G401.6 (cell line): Measurements from ENCODE around the gene SFTPD.
"Not testable (repeated sequence)": the region's sequence is repeated elsewhere in the genome, so short reads cannot be mapped to it uniquely, and the experiment has no call there.

Source experiments
- FAIRE-seq: peaks from 2 replicates; lab custom pipeline; 2012; peaks lifted over from hg19 to GRCh38; lab: Jason Lieb, UNC

SFTPD gene

GRCh38 chr10:79948976-79949722, at the start of gene SFTPD:
Gene SFTPD (minus strand): TSS chr10:79949105. CDS start chr10:79946659, 2,446 bp downstream.
- no peak for FAIRE-seq

GRCh38 chr10:79995979-79996634, 47.2 kb upstream of the SFTPD start:
- FAIRE-seq: no peak

- FAIRE-seq: no peak
Measured at GRCh38 chr10:79994556-79994955, 45.7 kb upstream of the SFTPD start.

- FAIRE-seq: not testable (repeated sequence)
Measured at GRCh38 chr10:79988199-79988598, 39.3 kb upstream of the SFTPD start.

GRCh38 chr10:79986661-79987060, 37.8 kb upstream of the SFTPD start:
- not testable (repeated sequence) for FAIRE-seq

GRCh38 chr10:79985481-79986072, 36.7 kb upstream of the SFTPD start:
- FAIRE-seq: no peak

- no peak for FAIRE-seq
Measured at GRCh38 chr10:79984851-79985250, 35.9 kb upstream of the SFTPD start.

- FAIRE-seq: no peak
Measured at GRCh38 chr10:79983286-79983909, 34.5 kb upstream of the SFTPD start.

GRCh38 chr10:79982861-79983260, 34.0 kb upstream of the SFTPD start:
- no peak for FAIRE-seq

- FAIRE-seq: no peak
Measured at GRCh38 chr10:79982362-79982800, 33.5 kb upstream of the SFTPD start.

- no peak for FAIRE-seq
Measured at GRCh38 chr10:79981450-79982361, 32.8 kb upstream of the SFTPD start.

GRCh38 chr10:79980711-79981110, 31.8 kb upstream of the SFTPD start:
- no peak for FAIRE-seq

GRCh38 chr10:79979976-79980687, 31.2 kb upstream of the SFTPD start:
- FAIRE-seq: no peak

- no peak for FAIRE-seq
Measured at GRCh38 chr10:79979310-79979975, 30.5 kb upstream of the SFTPD start.

GRCh38 chr10:79976999-79977398, 28.1 kb upstream of the SFTPD start:
- no peak for FAIRE-seq

GRCh38 chr10:79970062-79970461, 21.2 kb upstream of the SFTPD start:
- FAIRE-seq: no peak

- FAIRE-seq: no peak
Measured at GRCh38 chr10:79947787-79948424, 999 bp downstream of the SFTPD start.

GRCh38 chr10:79947083-79947415, 1.9 kb downstream of the SFTPD start:
- FAIRE-seq: no peak

GRCh38 chr10:79946271-79947082, 2.4 kb downstream of the SFTPD start:
- FAIRE-seq: no peak
